A673 (cell line): ENCODE results near the gene SLC8A3.

Experiments used
- CTCF ChIP-seq: fragments of 300-800, 200-600 bp; sonication (generic); conservative IDR thresholded peaks from 2 replicates; pipeline ENCODE4 v1.5.1; 2017; ENCODE audit warnings: low read depth, mild to moderate bottlenecking, antibody characterized with exemption, low read length, moderate library complexity, mixed read lengths
- EZH2 ChIP-seq: fragments of 200-600 bp; sonication (generic); IDR thresholded peaks from 2 replicates; pipeline ENCODE4 v1.6.1; 2017; ENCODE audit warnings: borderline replicate concordance, low read depth, mild to moderate bottlenecking, mixed read lengths, antibody characterized with exemption, low read length; ENCODE audit not compliant: poor library complexity, severe bottlenecking

- TF ChIP-seq EZH2: no peak
- no peak for TF ChIP-seq CTCF
Measured at GRCh38 chr14:70034257-70034656, 154.5 kb downstream of the SLC8A3 start.
